ENCODE measurements around the gene MAML2.

DNA sequence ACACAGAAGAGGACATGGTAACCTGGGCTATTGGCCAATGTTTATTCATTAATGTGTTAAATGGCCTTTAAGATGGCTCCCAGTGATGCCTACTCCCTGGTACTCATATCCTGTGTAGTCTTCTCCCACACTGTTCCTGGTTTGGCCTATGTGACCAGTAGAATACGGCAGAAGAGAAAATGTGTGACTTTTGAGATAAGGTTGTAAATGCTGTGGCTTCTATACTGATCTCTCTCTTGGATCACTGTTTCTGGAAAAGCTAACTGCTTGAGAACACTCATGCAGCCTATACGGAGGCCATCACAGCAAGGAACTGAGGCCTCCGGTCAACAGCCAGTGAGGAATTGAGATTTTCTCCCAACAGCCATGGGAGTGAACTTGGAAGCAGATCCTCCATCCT lies 24.1 kb downstream of the MAML2 start:
- TF ChIP-seq CTCF (IDR thresholded peaks at IDR 0.05; ENCODE audit: poor library complexity) (no peak), EZH2phosphoT487 (IDR thresholded peaks at IDR 0.05; ENCODE audit: low read depth, severe bottlenecking, unreplicated experiment) (no peak)

Data from hepatocyte (in vitro differentiated cells).